Activated CD4-positive, alpha-beta T cell treated with anti-CD3 and anti-CD28 coated beads for 48 hours (primary cell): ENCODE data around the gene CYP8B1.
"Not testable (repeated sequence)": the region's sequence is repeated elsewhere in the genome, so short reads cannot be mapped to it uniquely, and the experiment has no call there.

ENCODE experiments used
- DNase-seq: peaks from one replicate; pipeline ENCODE4 v3.0.0-alpha.2; 2020

CYP8B1 gene

DNA sequence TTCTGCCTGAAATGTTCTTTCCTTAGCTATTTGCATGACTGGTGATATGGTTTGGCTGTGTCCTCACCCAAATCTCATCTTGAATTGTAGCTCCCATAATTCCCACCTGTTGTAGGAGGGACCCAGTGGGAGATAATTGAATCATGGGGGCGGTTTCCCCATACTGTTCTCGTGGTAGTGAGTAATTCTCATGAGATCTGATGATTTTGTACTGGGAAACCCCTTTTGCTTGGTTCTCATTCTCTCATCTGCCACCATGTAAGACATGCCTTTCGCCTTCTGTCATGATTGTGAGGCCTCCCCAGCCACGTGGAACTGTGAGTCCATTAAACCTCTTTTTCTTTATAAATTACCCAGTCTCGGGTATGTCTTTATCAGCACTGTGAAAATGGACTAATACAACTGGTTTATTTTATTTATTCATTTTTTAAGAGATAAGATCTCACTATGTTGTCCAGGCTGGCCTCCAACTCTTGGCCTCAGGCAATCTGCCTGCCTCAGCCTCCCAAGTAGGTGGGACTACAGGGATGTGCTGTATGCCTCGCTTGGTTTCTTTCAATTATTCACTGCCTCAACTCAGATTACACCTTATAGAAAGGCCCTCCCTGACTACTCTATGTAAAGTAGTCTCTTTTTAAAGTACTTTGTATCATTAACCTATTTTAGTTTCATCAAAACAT lies 7.7 kb upstream of the CYP8B1 start:
- not testable (repeated sequence) for DNase-seq

DNA sequence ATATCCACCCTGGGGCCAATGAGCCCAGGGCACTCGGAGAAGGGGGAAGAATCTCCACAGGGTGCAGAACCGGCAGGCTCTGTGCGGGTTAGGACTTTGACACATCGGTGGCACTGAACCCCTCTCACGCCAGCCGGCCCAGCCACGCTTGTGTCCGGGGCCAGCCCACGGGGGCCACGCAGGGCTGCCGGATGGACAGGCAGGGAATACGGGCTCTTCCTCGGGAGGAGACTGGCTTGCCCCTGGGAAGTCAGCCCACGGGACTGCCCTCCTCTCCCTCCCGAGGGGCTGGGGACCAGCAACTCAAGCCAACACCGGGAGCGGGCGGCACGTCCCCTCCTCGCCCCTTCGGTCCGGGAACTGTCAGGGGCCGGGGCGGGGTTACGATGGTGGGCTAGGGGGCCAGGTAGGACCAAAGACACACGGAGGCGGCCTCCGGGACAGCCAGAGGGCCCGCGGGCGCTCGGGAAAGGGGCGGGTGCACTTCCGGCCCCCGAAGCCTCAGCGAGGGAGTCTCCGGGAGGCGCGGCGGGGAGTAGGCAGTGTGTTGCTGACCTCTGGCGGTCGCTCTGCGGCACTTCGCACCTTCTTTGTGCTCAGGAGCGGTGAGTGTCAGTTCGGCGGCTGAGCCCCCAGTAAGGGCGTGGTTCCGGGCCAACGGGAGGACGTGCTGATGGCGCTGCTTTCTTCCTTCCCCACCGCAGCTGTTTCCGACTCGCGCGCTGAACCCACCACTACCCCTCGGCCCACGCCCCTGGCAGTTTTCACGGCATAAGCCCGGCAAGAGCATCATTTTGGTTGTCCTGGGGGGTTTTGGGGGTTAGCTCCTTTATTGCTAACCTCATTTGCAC lies 5.1 kb upstream of the CYP8B1 start:
- peak; percentile 92 for DNase-seq

DNA sequence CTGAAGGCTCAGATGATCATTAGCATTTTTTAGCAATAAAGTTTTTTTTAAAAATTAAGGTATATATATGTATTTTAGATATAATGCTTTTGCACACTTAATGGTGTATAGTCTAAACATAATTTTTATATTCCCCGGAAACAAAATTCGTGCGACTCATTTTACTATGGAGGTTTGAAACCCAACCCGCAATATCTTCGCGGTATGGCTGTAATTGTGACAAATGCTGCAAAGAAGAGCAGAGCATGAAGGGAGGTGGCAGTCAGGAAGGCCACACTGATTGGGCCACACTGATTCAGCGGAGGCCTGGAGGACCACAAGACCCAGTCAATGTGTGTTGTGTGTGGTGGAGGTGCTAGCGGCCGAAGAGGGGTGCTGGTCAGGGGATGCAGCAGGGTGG lies 4.5 kb upstream of the CYP8B1 start:
- no peak for DNase-seq

DNA sequence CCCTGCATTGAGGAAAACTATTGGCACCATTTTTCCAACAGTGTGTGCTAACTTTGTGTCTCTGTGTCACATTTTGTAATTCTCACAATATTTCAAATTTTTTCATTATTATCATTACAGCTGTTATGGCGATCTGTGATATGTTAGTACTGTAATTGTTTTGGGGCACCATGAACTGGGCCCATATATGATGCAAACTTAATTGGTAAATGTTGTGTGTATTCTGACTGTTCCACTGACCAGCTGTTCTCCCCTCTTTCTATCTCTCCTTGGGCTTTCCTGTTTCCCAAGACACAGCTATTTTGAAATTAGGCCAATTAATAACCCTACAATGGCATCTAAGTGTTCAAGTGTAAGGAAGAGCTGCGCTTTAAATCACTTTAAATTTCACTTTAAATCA lies 2.2 kb upstream of the CYP8B1 start:
- DNase-seq, result no peak

DNA sequence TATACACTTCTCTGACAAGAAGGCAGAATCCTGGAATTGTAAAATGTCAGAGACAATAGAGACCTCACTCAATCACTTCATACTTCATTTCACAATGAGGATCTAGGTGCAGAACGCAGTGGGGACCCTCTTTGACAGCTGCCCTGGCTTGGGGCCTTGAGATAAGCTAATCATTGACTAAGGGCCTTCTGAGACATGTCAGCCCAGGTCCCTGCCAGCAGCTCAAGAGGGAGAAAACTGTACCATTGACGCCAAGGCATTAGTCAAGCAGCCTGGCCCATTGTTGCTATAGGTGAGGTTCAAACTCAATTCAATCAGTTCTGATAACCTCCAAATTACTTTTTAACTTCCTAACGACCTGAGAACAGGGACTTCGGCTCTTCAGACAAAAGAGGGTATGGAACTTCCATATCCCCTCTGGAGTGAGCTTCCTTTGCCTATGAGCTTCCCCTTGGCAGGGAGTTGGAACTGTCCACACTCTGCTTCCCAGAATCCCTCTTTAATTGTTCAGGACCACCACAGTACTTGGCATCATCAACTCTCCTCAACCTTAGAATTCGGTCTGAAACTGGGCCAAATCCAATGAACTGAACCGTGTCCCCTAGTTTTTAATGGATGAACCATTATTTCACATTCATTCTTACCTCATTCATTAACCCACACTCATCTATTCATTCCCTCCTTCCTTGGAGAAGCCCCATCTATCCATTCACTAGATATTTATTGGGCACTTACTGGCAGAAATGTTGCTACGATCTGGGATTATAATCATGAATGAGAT lies 1.5 kb upstream of the CYP8B1 start:
- DNase-seq, result no peak

DNA sequence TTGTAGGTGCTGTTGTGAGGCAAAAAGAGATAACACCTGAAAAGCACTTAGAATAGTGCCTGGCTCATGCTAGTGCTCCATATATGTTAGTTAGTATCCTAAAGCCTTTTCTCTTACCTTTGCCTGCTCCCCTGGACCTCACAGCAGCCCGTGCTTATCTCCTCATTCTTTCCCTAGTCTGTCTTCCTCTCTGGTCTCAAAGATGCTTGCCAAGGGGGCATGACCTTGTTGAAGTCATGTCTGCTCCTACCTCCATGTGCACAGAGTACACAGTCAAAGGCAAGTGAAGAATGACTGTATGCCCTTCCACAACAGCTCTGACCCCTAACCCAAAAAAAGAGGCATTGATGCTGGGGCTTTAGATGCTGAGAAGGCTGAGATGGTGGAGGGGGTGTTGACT lies 722 bp upstream of the CYP8B1 start:
- no peak for DNase-seq

DNA sequence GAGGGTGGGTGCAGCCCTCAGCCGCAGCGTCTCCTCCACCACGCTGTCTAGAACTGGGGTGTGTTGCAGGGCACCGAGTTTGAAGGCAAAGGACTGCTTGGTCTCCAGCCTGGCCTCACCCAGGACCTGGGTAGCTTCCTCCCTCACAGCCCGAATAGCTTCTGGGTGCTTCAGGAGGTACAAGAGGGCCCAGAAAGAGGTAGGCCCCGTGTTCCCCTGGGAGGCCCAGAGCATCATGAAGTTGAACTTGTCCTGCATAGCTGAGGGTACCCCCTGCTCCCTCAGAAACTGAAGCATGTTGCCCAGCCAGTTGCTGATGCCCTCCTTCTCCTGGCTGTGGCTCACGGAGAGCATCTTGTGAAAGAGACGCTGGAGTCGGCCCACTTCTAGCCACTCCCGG lies 930 bp downstream of the CYP8B1 start:
- no peak for DNase-seq

DNA sequence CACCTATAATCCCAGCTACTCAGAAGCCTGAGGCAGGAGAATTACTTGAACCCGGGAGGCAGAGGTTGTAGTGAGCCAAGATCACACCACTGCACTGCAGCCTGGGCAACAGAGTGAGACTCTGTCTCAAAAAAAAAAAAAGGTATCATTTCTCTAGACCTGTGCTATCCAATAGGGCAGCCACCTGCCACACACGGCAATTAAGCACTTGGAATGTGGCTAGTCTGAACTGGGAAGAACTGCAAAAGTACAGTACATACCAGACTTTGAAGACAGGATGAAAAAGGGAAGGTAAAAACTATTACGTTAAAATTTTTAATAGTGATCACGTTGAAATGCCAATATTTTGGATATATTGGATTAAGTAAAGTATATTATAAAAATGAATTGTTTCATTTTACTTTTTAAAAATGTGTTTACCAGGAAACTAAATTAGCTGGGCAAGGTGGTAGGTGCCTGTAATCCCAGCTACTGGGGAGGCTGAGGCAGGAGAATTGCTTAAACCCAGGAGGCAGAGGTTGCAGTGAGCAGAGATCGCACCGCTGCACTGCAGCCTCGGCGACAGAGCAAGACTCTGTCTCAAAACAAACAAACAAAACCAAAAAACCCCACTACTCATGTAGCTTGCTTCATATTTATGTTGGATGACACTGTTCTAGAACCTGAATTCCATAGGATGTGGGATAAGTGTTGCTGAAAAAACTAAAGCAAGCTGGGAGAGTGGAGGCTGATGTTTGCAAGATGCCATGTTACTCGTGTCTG lies 2.3 kb downstream of the CYP8B1 start:
- no peak for DNase-seq

DNA sequence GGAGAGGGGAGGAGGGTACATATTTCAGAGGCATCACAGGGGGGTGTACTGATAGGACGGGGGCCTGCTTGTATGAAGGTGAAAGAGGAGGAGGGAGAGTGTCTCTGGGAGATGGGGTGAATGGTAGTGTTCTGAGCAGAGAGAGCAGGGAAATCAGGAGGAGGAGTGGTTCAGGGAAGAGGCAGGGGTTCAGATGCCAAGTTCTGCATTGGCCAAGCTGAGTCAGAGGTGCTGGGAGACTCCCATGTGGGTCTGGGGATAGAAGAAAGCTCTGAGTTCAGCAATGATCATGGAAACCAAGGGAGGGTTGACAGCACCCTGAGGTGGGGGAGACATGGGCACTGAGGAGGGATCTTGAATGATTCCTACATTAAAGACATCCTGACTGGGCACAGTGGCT lies 3.0 kb downstream of the CYP8B1 start:
- DNase-seq, result no peak

DNA sequence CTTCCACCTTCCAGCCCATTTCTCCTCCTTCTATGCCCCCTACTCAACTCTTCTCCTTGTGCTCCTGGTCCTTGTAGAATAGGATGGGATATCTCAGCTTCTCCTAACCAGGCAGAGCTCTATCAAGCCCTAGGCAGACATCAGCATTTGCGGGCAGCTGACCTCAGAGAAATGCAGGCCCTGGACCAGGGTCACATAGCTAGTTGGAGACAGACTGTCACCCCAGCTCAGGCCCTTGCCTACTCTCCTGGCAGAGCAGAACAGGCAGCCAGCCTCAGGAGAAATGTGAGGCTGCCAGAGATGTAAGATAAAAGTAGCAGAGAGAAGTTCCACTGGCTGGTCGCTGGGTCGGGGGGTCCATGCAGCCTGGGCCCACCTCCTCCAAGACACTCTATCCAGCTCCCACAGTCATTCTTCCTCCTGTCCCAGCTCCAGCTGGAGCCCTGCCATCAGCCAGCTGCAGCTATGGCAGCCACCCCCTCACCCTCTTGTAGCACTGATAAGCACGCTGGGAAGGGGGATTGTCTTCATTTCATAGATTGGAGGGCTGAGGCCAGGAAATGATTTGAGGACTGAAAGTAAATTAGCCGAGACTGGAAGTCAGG lies 4.0 kb downstream of the CYP8B1 start:
- DNase-seq, result no peak

DNA sequence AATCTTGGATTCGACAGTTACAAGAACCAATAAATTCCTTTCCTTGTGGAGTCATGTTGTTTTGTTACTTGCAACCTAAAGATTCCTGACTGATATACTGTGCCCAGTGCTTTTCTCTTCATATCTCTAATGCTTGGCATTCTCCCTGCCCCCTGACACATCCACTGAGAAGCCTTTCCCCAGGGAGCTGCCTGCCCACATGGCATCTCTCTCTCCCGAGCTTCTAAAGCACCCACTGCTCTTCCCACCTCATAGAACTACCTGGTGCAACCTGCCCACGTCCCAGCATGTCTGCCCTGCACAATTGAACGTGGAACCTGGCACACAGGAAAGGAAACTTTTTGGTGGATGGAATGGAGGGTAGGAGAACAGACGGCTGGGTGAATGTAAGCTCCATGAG lies 6.8 kb downstream of the CYP8B1 start:
- DNase-seq, result no peak

DNA sequence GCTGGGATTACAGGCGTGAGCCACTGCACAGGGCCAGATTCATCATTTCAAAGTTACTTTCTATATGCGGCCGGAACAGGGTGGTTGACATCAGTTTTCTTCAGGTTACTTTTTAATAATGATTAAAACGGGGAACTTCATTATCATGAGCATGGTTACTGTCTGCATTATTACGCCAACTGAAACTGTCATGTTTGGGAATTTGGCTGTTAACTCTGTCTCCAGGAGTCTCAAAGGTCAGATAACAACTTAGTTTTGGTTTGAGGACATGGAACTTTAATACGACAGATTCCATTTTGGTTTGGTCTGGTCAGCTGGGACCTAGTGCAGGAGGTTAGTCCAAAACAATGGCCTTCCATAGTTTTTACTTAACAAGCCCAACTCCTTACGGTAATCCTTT lies 8.5 kb downstream of the CYP8B1 start:
- no peak for DNase-seq

DNA sequence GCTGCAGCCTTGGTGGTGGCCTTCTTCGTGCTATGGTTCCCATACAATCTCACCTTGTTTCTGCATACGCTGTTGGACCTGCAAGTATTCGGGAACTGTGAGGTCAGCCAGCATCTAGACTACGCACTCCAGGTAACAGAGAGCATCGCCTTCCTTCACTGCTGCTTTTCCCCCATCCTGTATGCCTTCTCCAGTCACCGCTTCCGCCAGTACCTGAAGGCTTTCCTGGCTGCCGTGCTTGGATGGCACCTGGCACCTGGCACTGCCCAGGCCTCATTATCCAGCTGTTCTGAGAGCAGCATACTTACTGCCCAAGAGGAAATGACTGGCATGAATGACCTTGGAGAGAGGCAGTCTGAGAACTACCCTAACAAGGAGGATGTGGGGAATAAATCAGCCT lies 10.4 kb downstream of the CYP8B1 start:
- DNase-seq, result no peak

DNA sequence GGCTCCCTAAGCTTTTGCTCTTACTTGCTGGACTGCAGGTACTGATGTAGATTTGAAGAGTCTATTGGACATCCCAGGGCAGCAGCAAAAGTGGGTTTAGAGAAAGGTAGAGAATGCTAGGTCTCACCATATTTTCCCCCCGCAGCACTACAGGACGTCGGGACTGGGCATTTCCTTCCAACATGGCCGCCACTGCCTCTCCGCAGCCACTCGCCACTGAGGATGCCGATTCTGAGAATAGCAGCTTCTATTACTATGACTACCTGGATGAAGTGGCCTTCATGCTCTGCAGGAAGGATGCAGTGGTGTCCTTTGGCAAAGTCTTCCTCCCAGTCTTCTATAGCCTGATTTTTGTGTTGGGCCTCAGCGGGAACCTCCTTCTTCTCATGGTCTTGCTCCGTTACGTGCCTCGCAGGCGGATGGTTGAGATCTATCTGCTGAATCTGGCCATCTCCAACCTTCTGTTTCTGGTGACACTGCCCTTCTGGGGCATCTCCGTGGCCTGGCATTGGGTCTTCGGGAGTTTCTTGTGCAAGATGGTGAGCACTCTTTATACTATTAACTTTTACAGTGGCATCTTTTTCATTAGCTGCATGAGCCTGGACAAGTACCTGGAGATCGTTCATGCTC lies 11.2 kb downstream of the CYP8B1 start:
- DNase-seq, result no peak

DNA sequence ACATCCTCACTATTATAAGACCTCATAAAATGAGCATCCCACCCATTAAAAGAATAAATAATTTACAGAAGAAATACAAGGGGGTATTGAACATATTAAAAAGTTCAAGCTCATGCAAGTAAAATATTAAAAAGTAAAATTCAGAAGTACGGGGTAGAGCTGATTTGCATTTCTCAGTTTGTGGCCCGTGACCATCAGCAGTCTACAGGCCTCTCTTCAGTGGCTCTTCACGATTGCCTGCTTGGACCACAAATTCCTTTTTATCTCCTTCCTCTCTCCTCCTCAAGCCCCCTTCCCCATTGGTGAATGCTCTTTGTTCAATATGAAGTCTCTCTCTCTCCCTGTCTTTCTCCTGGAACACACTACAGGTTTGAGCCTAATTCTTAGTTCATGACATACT lies 19.1 kb downstream of the CYP8B1 start:
- DNase-seq, result no peak

DNA sequence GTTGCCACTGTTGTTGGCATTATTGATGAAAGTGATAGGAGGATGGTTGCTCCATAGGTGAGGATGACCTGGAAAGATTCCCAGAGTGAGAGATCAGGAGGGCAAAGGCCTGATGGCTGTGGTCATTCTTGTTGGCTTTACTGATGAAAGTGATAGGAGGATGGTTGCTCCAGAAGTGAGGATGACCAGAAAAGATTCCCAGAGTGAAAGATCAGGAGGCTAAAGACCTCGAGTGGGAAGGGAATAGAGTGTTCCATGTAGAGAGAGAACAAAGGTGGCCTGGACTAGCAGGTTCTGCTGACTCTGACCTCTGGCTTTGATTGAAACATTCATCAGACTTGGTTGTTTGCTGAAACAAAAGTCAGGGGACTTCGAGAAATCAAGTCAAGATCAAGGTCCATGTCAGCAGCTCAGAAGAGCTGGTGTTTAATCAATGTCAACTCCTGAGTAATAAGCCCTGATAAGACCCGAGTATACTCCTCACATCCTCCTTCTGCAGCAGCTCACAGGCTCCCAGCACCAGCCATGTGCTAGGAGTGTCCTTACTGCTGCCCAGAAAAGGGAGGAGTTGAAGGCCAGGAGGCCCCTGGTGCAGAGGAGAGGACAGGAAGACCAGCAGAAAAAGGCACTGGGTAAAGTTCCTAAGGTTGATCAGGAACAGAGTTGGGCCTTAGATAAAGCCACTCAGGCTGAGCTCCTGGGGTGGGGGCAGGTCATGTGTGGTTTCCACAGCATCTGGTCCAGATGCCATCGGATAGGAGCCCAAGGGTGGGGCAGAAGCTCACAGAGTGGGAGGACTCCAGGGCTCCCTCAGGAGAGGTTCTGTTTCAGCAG lies 19.9 kb downstream of the CYP8B1 start:
- DNase-seq, result no peak

DNA sequence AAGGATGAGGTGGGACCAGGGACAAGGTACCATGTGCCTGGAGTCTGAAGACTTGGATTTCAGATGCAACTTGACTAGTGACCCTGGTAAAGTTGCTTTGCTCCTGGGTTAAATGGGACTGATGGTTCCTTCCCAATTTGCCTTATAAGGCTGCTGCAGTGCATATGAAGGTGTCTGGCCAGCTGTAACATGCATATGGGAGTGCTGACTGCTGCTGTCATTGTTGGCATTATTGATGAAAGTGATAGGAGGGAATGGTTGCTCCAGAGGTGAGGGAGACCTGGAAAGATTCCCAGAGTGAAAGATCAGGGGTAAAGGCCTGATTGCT lies 20.5 kb downstream of the CYP8B1 start:
- DNase-seq, result no peak

DNA sequence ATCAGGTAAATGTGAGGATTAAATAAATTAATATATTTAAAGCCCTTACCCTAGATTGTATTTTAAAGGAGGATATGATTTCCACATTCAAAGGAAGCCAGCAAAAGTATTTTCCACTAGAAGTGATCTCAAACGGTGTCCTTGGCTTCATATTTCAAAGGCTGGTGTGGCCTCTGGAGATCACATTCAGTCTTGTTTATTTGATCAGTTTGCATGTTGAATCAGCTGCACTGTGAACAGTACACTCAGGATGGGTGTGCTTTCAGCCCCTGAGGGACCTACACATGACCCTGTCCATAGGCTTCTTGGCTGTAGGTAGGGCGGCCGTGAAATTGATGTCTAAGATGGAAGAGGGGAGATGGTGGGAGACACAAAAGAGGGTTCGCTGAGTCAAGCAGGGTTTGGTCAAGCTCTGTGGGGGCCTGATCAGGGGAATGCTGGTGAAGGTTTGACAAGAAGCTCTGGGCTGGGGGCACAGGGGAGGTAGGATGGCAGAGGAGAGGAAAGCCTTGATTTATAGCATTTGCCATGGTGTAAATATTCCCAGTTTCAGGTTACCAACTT lies 21.9 kb downstream of the CYP8B1 start:
- DNase-seq, result no peak

DNA sequence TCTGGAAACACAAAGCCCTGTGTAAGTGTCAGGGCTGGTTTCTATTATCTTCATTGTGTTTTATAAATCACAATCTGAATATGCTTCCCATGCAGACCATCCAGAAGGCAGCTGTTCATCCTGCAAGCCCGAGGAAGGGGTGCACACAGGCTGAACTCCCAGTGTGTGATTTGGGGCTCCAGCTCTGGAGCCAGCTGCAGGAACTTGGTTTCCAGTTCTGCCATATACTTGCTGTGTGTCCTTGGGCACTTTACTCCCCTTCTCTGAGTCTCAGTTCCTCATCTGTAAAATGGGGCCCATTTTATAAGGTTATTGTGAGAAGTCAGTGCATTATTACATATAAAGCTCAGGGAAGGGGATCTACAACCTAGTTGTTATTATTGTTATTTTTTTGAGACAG lies 22.6 kb downstream of the CYP8B1 start:
- DNase-seq, result no peak

DNA sequence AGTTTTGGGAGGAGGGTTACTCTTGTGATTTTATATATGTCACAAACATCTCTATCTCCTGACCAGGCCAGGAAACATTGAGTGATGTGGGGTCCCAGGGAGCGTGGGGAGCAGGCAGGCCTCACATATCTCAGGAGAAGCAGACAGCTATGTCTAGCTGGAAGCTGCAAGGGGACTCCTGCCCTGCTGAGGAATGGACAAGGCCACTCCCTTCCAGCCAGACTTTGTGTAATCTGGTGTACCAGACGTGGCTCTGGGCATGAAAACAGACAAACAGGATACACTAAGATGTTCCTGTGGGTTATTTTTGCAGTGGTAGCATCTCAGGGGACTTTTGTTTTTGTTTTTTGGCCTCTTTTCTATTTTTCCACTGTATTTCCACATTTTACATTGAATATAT lies 23.2 kb downstream of the CYP8B1 start:
- no peak for DNase-seq

DNA sequence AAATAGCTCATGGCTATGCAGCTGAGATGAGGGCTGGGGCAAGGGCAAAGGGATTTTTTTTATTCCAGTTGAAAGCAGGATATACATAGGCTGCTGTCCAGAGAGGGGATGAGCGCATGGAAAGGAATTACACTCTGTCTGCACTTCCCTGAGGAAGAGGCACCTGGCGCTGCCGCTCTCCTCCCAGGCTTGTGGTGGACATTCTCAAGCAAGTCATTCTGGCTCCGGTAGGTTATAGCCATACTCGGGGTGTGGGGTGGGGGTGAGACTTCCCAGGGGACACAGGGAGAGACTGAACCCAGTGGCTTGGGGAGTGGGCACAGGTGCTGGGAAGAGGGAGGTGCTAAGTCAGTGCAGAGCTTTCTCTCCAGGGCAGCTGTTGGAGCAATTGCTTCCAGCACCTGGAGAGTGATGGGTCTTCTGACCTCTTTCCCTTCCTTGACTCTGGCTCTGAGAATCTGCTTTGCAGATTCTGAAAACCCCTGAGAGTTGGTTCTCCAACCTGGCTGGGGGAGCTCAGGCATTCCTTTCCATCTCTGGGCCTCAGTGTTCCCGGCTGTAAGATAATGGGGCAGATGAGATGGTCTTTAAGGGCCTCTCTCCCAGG lies 24.3 kb downstream of the CYP8B1 start:
- no peak for DNase-seq
